NCI-H187 treated with DMSO at 0.1 percent for 48 hours (cell line): ENCODE data around the gene MTHFD1L.
"Not testable (repeated sequence)": the region's sequence is repeated elsewhere in the genome, so short reads cannot be mapped to it uniquely, and the experiment has no call there.

Source experiments
- DNase-seq: peaks from one replicate; lab custom pipeline; 2025; lab: John Stamatoyannopoulos, UW

The MTHFD1L gene

DNA sequence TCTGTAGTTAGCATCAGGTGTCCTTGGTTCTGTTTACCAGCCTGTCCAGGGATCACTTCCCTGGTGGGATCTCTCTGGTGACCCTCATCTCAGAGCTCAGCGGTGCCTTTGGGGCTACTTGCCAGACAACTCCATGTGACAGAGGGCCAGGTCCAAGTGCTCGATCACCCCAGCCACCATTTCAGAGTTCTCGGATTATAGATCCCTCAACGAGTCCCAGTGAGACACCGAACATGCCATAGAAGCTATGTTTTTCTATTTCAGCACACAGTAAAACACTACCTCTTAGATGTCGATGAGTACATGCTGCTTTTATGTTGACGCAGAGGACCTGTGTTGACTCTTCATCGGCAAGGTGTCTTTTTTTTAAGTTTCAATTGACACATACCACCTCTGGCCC lies 204.1 kb downstream of the MTHFD1L start:
- no peak for DNase-seq

- DNase-seq = no peak
These were observed 205.1 kb downstream of the MTHFD1L start for GRCh38 chr6:151070631-151071051.

GRCh38 chr6:151071295-151071694 lies 205.8 kb downstream of the MTHFD1L start:
- no peak for DNase-seq

DNA sequence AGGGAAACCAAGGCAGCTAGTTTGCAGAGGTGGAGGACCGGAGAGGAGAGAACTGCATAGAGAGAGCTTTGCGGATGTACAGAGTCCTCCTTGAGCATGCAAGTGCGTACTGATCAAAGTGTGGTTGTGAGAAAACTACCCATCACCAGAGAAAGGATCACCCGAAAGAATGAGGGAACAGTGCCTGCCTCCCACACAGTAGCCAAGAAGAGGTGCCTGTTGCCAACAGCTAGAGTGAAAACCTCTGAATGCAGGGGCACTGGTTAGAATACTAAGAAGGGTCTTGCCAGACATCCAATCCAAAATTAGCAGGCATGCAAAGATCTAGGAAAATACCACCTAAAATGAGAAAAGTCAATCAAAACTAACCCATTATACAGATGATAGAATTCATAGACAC lies 207.6 kb downstream of the MTHFD1L start:
- DNase-seq = no peak

DNA sequence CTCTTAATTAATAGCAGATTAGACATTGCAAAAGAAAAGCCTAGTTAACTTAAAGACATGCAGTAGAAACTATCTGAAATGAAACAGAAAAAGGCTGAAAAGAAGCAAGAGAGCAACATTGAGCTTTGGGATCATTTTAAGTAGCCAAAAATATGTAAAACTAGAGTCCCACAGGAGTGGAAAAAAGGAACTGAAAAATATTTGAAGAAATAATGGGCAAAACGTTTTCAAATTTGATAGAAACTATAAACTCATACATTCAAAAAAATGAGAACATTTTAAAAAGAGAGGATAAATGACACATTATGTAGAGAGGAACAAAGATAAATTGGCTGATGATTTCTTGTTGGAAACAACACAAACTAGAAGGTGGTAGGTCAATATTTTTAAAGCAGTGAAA lies 208.2 kb downstream of the MTHFD1L start:
- DNase-seq = no peak

DNA sequence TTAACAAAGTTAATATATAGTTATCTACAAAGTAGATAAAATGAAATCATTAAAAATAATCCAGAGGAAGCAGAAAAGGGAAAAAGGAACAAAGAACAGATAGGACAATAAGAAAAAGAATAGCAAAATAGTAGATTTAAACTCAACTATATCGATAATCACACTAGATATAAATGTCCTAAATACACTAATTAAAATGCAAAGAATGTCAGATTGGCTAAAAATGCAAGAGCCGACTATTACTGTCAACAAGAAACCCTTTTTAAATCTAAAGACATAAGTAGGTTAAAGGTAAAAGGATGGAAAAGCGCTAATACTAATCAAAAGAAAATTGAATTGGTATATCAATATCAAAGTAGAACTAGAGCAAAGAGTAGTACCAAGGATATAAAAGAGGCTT lies 209.5 kb downstream of the MTHFD1L start:
- no peak for DNase-seq

DNA sequence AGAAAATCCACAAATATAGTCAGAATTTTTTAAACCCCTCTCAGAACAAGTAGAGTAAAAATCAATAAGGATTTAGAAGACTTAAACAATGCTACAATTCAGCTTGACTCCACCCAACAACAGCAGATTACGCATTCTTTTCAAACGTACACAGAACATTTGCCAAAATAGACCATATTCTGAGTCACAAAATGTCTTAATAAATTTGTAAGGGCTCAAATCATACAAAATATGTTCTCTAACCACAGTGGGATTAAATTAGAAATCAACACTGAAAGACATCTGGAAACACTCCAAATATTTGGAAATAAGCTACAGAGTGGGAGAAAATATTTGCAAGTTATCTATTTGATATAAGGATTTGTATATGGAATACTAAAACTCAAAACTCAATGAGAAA lies 210.0 kb downstream of the MTHFD1L start:
- DNase-seq = no peak

- no peak for DNase-seq
These were observed 210.5 kb downstream of the MTHFD1L start for GRCh38 chr6:151075930-151076555.

- DNase-seq = no peak
These were observed 213.2 kb downstream of the MTHFD1L start for GRCh38 chr6:151078655-151079054.

GRCh38 chr6:151081656-151082055 lies 216.2 kb downstream of the MTHFD1L start:
- no peak for DNase-seq

DNA sequence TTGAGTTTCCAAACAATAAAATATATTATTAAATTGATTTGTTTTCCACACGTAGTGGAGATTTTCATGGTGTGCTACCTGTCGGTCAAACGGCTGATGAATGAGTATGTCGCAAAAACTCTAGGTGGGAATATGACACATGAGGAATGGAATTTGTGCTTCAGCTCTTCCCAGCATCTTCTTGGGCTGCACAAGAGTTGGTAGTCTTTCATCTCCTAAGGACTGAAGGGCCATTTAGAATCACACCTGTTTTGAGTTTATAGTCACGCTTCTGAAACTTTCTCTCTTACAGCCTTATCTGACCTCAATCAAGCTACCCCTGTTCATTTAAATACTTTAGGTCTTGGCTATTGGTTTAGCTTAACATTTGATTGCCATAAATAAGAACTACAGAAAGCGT lies 216.6 kb downstream of the MTHFD1L start:
- DNase-seq = no peak

- DNase-seq = no peak
These were observed 218.8 kb downstream of the MTHFD1L start for GRCh38 chr6:151084275-151084674.

GRCh38 chr6:151087055-151087454 lies 221.6 kb downstream of the MTHFD1L start:
- DNase-seq = not testable (repeated sequence)

DNA sequence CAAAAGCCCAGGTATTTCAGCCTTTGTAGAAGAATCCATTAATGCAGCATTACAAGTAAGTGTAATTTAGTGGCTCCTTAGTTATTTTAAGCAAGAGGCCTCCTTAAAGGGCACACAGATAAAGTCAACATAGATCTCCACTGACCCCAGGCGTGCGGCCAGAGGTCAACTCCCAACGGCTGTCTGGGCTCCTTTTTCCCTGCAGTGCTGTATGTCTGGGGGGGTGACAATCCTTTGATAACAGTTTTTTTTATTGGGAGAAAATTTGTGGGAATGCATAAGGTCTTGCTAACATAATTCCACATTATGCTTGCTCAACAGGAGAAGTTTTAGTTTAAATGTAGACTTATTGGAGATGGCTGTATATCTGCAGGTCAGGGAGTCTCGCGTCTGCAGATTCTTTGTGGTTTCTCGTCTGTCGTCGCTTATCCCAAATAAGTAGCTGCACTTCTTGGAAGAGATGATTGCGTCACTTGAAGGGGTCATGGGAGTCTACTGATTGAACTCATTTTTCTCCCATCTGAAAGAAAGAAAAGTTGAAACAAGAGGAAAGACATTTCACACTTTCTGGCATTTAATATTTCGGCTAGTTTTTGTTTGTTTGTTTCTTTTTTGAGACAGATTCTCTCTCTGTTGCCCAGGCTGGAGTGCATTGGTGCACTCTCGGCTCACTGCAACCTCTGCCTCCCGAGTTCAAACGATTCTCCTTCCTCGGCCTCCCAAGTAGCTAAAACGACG lies 222.5 kb downstream of the MTHFD1L start:
- DNase-seq = no peak

DNA sequence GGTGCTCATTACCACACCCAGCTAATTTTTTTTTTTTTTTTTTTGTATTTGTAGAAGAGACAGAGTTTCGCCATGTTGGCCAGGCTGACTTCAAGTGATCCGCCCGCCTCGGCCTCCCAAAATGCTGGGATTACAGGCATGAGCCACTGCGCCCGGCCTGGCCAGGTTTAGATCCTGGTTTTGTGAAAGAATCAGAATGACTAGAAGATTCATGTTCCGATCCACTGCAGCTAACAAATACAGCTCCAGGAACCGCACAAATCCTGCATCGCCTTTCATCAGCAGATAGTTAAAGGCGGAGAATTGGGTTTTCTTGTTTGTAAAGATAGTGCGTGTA lies 223.1 kb downstream of the MTHFD1L start:
- no peak for DNase-seq

DNA sequence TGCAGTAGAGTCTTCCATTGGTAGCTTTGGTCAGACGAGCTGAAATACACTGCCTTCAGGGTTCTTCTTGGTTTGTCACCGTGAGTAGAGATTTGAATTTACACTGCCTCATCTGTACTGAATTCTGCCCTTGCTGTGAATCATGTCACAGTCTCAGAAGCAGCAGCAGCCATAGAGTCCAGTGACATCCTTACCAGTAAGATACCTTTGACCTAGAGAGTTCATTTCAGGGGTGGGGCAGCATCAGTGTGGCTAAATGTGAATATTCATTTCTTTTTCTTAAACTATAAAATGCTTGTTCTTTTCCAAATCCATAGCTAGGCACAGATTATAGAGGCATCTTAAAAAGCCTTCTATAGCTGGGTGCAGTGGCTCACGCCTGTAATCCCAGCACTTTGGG lies 223.5 kb downstream of the MTHFD1L start:
- no peak for DNase-seq

- peak; percentile 97 for DNase-seq
These were observed 224.5 kb downstream of the MTHFD1L start for GRCh38 chr6:151089978-151090377.

DNA sequence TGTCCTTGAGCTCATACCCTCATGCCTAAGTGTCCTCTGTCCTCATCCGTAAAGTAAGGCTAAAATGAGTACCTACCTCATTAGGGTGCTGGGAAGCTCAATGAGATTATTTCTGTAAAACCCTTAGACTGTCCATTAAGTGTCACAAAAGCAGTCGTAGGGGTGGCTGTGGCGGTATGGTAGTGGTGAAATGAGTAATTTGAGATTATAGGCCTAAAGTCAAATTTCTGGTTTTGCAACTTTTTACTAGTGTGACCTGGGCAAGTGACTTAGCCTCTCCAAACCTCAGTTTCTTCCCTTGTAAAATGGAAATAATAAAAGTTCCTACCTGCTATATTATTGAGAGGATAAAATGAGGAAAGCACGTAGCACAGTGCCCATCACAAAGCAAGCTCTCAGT lies 226.1 kb downstream of the MTHFD1L start:
- DNase-seq = no peak

DNA sequence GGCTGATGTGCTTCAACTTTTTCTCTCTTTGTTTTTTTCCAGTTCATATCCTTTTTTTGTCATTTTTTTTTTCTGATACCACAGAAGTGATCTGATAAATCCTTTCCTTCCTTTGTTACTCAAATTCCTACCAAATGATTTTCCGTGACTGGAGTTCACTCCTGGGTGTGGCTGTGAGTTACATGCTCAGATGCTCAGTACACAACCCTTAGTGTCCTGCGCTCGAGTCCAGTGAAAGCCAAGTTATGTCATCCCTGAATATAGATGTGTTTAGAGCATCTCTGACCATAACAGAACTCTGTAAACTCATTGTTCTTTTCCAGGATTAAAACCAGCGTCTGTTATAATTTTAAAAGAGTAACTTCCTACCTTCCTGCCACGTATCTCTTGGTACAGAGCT lies 227.1 kb downstream of the MTHFD1L start:
- DNase-seq = no peak

GRCh38 chr6:151093706-151094105 lies 228.2 kb downstream of the MTHFD1L start:
- DNase-seq = no peak

DNA sequence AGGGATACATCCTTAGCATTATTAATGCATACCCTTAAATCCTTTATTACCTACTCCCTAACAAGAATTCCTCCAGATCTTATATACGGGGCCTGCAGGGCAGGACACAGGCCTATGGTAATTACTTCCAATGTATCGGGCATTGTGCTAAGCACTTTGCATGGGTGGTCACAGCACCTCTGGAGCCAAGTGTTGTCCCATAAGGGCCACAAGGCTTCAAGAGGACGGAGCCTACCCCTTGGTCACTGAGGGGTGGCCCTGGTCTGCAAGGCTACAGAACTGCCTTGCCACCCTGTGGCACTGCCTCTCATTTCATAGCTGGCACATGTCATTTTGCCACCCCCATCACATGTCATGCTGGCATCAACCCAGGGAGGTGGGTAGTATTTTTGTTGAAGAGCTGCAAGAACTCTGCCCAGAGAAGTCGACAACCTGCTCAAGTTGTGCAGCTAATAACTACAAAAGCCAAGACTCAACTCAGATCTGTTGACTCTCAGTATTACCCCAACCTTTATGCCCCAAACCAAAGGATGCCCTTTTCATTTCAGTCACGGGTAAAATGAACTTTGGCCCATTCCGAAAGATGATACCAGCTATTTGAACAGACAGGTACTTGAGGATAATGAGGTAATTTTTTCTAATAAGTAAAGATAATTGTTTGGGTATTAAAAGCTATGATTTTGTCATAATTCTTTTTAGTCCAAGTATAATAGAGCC lies 230.2 kb downstream of the MTHFD1L start:
- DNase-seq = no peak

GRCh38 chr6:151096255-151096612 lies 230.7 kb downstream of the MTHFD1L start:
- DNase-seq = no peak
